GM12872 (cell line): ENCODE measurements around the gene NAPSA.

Experiments used
- TF ChIP-seq, protein P1 (sequence below): IDR thresholded peaks from 3 replicates; pipeline ENCODE4 v1.5.1; 2011; ENCODE audit warnings: low read depth, mild to moderate bottlenecking, low read length, moderate library complexity; ENCODE audit not compliant: insufficient read depth

The NAPSA gene

DNA sequence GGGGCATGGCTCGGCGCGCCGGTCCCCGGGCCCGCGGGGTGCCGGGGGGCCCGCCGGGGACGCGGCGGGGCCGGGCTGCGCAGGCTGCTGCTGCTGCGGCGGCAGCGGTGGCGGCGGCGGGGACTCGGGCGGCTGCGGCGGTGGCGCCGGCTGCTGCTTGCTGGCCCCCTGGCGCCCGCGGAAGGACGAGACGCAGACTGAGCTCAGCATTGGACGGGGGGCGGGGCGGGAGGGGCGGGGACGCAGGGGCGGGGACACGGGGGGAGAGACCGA lies 36.6 kb downstream of the NAPSA start:
- TF ChIP-seq, protein P1, sequence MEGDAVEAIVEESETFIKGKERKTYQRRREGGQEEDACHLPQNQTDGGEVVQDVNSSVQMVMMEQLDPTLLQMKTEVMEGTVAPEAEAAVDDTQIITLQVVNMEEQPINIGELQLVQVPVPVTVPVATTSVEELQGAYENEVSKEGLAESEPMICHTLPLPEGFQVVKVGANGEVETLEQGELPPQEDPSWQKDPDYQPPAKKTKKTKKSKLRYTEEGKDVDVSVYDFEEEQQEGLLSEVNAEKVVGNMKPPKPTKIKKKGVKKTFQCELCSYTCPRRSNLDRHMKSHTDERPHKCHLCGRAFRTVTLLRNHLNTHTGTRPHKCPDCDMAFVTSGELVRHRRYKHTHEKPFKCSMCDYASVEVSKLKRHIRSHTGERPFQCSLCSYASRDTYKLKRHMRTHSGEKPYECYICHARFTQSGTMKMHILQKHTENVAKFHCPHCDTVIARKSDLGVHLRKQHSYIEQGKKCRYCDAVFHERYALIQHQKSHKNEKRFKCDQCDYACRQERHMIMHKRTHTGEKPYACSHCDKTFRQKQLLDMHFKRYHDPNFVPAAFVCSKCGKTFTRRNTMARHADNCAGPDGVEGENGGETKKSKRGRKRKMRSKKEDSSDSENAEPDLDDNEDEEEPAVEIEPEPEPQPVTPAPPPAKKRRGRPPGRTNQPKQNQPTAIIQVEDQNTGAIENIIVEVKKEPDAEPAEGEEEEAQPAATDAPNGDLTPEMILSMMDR = no peak

DNA sequence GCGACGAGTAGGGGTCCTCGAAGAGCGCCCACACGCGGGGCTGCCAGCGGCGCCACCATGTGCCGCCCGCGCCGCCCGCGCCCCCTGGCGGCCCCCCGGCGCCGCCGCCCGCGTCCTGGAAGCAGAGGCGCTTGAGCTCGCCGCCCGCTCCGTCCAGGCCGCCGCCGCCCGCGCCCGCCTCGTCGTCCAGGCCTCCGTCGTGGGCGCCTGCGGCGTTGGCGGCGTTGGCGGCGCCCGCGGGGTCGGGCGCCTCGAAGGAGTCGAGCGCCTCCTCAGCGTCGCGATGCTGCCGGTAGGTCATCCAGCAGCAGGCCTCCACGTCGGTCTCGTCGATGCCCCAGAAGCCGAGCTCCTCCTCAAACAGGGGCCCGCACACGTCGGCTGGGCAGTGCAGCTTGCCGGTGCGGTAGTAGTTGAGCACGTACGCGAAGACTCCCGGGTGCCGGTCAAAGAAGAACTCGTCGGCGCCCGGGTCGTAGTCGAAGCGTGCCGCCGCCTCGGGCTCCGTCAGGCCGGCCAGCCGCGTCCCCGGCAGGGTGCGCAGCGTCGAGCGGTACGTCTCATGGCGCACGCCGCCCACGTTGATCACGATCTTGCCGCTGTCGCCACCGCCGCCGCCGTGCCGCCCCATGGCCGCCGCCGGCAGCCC lies 37.1 kb downstream of the NAPSA start:
- TF ChIP-seq, protein P1 = no peak

DNA sequence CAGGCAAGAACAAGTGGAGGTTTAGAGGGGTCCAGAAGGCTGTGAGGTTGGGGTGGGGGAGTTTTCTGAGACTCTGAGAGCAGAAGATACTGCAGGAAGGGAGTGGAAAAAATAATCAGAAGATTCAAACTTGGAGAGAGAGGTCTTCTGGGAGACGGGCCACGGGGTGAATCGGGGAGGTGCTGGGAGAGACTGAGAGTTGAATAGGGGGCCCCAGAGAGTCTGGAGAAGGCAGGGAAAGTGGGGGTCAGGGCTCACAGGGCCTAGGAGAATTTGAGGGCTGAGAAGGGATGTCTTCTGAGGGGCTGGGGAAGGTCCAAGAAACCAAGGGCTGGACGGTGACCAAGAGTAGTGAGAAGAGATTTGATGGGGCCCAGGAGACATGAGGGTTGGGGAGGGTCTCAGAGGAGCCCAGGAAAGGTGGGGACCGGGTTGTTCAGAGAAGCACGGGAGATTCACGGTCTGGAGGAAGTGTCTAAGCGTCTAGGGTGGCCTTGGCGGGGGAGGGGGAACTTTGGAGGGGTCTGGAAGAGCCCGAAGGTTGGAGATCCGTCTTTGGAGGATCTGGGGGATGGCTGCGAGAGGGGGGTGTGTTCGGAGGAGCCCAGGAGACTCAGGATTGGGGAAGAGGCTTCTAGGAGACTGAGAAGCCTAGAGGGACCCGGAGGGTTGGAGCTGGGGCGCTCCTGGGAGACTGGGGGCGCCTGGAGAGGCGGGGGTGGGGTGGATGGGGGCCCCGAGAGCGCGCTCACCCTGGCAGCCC lies 37.8 kb downstream of the NAPSA start:
- TF ChIP-seq, protein P1 = no peak

DNA sequence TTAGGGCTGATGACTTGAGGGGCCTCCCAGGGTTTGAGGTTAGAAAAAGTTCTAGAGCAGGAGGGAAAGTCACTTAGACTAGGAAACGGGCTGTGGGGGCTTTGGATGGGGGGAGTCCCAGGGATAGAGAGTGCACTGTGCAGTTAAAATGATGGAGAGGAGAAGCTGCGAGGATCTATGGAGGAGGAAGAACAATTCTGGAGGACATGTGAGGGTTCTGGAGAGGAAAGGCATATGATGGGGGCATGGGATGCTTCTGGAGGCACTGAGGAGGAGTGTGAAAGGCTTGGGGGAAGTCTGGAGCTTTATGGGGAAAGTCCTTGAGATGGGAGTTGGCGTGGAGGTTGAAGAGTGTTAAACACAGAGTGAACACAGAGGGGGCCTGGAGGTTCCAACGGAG lies 38.4 kb downstream of the NAPSA start:
- TF ChIP-seq, protein P1 = no peak

DNA sequence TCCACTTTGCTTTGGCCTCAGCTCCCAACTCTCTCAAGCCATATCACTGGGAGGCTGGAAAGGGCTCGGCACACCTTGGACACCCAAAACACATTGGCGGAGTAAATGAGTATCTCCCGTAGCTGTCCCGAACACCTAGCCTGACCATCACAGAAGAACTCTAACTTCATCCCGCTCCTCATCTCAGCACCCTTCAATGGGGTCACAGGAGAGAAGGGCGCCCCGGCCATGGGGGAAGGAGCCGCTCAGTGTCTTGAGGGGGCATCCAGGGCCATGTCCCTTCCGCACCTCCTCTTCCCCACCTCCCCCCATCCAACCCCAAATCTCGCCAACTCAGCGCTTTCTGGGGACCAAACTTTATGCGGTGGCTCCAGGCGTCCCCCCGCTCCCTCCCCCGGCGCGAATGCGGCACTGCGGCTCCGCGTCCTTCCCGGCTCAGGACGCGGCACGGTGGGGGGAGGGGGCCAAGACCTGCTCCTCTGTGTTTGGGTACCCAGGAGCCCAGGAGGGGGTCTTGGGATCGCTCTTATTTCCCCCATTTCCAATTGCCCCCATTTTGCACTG lies 39.3 kb downstream of the NAPSA start:
- TF ChIP-seq, protein P1 = no peak

DNA sequence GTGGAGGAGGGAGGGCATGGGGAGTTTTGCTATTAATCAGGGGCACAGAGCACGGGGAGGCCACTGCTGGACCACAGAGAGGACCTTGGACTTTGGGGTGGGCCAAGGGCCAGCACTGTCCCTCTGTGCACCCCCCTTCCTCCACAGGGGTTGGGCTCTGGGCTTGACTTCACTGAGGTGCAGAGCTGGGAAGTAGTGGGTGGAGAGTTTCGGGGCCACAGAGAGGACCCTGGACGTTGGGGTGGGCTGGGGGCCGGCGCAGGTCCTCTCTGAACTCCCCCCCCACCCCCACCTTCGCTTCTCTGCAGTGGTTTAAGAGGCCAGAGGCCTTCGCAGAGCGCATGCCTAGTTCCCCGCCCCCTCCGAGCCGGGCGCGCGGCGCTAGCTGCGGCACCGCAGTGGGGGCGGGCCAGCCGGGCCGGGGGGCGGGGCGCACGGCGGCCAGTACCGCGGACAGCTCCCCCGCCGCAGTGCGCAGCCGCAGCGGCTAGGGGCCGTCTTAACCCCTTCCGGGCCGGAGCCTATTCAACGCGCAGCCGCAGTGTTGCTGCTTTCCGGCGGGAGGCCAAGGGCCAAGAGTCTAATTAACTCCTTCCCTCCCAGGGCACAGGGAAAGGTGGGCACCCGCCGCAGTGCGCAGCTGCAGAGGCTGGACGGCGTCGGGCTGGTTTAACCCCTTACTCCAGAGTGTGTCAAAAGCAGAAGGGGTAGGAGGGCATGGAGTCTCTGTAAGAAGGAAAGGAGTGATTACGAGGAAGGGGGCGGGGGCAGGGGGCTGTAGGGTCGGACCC lies 39.9 kb downstream of the NAPSA start:
- TF ChIP-seq, protein P1 = no peak

DNA sequence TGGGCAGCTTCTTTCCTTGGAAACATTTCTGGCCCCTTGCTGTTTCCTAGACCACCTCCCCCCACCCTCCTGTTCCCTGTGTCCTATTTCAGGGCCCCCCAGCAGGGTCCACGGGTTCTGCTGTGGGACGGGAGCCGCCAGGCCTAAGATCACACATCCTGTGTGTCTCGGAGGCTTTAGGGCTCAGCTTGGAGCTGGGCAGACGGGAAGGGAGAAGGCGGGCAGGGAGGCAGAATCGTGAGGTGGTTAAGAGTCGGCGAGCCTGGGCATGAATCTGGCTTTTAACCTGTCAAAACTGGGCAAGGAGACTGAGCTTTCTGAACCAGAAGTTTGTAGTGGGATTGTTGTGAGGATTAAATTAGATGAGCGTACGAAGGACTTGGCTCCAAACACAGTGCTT lies 41.1 kb downstream of the NAPSA start:
- TF ChIP-seq, protein P1 = no peak
